ENCODE measurements around the gene HELZ2.

Gene HELZ2

GRCh38 chr20:63564036-63564810 lies 9.8 kb downstream of the HELZ2 start:
- DNase-seq = no peak

- no peak for DNase-seq
Measured at GRCh38 chr20:63563225-63563935, 10.7 kb downstream of the HELZ2 start.

- no peak for DNase-seq
Measured at GRCh38 chr20:63562461-63563224, 11.4 kb downstream of the HELZ2 start.

- no peak for DNase-seq
Measured at GRCh38 chr20:63561624-63562396, 12.2 kb downstream of the HELZ2 start.

- no peak for DNase-seq
Measured at GRCh38 chr20:63560856-63561609, 13.0 kb downstream of the HELZ2 start.

GRCh38 chr20:63560333-63560805 lies 13.7 kb downstream of the HELZ2 start:
- no peak for DNase-seq

- peak; percentile 67 for DNase-seq
Measured at GRCh38 chr20:63559485-63560332, 14.3 kb downstream of the HELZ2 start.

GRCh38 chr20:63558804-63559484 lies 15.1 kb downstream of the HELZ2 start:
- no peak for DNase-seq

GRCh38 chr20:63557481-63557891 lies 16.6 kb downstream of the HELZ2 start:
- DNase-seq = no peak

- DNase-seq = no peak
Measured at GRCh38 chr20:63556873-63557478, 17.1 kb downstream of the HELZ2 start.

GRCh38 chr20:63555661-63556381 lies 18.2 kb downstream of the HELZ2 start:
- no peak for DNase-seq

GRCh38 chr20:63554361-63555278 lies 19.4 kb downstream of the HELZ2 start:
- DNase-seq = no peak

- no peak for DNase-seq
Measured at GRCh38 chr20:63553933-63554290, 20.1 kb downstream of the HELZ2 start, which contains the start of gene FNDC11. TSS of gene FNDC11 (plus strand) at chr20:63554159. CDS start at chr20:63555664, 1,505 bp downstream.

- peak; percentile 94 for DNase-seq
Measured at GRCh38 chr20:63553251-63553932, 20.6 kb downstream of the HELZ2 start.

GRCh38 chr20:63552481-63553249 lies 21.4 kb downstream of the HELZ2 start:
- DNase-seq = no peak

- no peak for DNase-seq
Measured at GRCh38 chr20:63551068-63551467, 23.0 kb downstream of the HELZ2 start.
